Inflammatory macrophage treated with lipopolysaccharide for 1 hour (primary cell): Measurements from ENCODE around the gene DARS2.
"Not testable (repeated sequence)": the region's sequence is repeated elsewhere in the genome, so short reads cannot be mapped to it uniquely, and the experiment has no call there.

Source experiments
- DNase-seq, 2 donors: peaks; one replicate each; pipeline ENCODE4 v3.0.0-alpha.2; 2020 to 2022

The DARS2 gene, protein sequence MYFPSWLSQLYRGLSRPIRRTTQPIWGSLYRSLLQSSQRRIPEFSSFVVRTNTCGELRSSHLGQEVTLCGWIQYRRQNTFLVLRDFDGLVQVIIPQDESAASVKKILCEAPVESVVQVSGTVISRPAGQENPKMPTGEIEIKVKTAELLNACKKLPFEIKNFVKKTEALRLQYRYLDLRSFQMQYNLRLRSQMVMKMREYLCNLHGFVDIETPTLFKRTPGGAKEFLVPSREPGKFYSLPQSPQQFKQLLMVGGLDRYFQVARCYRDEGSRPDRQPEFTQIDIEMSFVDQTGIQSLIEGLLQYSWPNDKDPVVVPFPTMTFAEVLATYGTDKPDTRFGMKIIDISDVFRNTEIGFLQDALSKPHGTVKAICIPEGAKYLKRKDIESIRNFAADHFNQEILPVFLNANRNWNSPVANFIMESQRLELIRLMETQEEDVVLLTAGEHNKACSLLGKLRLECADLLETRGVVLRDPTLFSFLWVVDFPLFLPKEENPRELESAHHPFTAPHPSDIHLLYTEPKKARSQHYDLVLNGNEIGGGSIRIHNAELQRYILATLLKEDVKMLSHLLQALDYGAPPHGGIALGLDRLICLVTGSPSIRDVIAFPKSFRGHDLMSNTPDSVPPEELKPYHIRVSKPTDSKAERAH

DNA sequence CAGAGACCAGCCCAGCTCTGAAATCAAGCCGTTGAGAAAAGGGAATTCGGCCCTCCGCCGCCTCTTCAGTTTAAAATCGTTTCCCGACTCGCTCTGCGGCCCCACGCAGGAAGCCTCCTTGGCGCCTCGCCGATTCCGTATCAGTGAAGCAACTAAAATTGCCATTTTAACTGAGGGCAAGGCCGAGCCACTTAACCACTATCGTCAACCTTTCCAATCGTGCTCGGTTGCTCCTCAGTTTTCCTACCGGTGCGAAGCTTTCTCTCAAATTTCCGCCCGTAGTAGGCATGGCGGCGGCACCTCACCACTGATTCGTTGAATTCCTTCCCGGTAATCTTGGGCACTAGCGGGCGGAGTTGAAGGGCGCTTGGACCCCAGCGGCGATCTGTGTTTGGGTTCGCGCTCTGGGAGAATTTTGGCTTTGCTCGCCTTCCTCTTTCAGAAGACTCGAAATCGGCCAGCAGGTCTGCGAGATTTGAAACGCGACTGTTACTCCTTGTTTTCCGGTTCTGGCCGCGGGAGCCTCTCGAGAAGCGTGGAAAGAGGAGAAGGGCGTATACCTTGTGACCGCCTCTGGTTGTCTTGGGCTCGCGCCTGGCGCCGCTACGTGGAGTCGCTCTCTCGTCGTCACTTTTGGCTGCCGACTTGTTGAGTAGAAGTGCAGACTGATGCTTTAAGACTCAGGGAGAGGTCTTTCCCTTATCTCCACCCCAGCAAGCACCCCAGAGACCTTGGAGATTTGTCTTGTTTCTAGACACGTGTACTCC, at the start of gene DARS2, which contains the start of gene CENPL:
TSS of gene DARS2 (plus strand) at position 359 of the 767 bp plus-strand sequence. CDS start 557 bp downstream, outside the sequence.
TSS of gene CENPL (minus strand) at position 569 of the 767 bp plus-strand sequence. CDS start 13,584 bp downstream, outside the sequence.
- DNase-seq, result peak; percentile 95 to 97

DNA sequence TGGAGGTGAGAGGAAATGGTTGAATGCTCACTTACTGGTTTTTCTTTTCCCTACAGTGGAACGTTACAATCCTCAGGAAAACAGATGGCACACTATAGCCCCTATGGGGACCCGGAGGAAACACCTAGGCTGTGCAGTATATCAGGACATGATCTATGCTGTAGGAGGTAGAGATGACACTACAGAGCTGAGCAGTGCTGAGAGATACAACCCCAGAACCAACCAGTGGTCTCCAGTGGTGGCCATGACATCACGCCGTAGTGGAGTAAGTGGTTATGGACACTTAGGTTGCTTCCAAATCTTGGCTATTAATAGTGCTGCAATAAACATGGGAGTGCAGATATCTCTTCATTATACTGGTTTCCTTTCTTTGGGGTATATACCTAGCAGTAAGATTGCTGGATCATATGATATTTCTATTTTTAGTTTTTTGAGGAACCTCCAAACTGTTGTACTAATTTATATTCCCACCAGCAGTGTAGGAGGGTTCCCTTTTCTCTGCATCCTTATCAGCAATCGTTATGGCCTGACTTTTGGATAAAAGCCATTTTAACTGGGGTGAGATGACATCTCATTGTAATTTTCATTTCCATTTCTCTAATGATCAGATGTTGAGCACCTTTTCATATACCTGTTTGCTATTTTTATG, 48.8 kb upstream of the DARS2 start:
- DNase-seq, result peak; percentile 5 to 35

DNA sequence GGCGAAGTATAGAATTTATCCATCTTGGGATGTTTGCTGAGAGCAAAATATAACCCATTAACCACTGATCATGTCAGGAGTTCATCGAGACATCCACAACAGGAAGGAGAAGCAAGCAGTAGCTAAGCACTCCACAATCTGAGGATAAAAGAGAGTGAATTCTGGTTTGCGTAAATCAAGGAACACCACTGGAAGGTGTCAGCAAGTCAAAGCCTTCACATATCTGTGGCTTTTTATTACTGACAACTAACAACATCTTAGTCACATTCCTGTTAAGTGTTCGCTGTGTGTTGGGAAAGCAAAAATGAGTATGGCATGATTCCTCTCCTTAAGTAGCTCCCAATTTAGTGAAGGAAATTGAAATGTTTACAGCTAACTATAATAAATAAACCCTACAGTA, 44.5 kb upstream of the DARS2 start:
- DNase-seq, result no peak

DNA sequence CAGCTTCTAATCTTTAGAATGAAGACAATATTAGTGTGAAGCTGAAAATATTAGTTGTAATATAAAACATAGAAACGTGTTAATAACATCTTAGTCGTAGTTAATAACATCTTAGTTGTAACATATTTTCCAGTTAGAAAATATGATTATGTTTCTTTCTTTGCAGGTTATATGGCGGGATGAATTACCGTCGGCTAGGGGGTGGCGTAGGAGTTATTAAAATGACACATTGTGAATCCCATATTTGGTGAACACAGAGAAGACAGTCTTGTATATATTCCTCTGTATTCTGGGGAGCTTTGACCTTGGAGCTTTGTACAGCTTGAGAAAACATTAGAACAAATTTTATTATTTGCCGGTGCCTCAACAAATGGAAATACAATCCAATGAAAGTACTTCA, 39.5 kb upstream of the DARS2 start:
- no peak for DNase-seq

DNA sequence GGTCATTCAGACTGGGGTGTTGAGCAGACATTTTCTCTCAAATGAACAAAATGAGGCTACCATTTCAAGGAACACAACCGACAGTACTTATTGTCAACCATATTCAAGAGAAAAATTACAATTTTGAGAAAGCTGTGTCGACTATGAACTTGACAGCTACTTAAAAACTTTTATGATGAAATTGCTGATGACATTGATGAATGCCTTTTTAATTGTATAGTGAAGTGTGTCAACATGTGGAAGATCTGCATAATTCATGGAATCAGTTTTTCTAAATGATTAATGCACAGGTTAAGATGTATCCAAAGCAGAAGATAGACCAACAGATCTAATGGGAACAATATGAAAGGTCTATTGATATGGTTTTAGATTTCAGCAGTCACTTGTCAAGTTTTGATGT, 34.6 kb upstream of the DARS2 start:
- DNase-seq, result no peak

DNA sequence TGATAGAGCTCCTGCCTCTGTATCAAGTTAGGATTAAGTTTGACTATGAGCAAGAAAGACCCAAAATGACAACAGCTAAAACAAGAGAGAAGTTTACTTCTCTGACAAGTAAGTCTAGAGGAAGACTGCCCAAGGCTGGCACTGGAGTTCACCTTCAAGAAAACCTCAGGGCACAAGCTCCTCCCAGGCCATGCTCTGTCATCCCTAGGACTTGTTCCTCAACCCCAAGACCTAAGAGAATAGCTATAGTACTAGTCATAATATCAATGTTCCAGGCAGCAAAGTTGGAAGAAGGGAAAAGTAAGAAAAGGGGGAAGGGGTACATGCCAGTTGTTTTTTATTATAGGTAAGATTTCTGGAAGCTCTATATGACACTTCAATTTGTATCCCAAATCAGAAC, 26.4 kb upstream of the DARS2 start:
- no peak for DNase-seq

DNA sequence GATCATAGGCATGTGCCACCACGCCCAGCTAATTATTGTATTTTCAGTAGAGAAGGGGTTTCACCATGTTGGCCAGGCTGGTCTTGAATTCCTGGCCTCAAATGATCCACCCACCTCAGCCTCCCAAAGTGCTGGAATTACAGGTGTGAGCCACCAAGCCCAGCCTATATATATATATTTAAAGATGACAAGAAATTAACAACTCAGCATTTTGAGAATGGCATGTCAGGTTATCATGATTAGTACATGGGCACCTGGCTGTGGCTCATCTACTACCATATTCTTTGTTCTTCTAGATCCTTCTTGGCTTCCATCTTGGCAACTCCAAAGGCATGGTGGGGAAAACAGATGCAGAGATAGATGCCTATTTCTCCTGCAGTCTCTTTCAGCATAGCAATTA, 24.5 kb upstream of the DARS2 start:
- DNase-seq, result not testable (repeated sequence)

DNA sequence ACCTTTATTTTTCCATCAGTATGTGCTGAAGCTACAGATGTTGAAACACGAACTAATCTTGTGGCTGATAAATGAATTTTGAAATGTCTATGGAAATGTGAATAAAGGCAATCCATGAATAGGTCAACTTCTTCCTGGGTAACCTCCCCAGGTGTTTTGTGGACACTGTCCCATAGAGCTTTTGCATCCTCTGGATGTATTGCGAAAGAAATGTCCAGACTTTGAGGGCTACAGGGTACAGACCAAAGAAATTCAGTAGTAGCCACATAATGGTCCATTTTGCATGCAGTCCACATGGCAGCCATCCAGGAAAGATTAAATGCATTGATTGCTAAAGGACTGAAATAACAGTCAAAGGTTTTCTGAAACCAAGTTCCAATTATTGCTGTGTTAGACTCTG, 21.5 kb upstream of the DARS2 start:
- no peak for DNase-seq

DNA sequence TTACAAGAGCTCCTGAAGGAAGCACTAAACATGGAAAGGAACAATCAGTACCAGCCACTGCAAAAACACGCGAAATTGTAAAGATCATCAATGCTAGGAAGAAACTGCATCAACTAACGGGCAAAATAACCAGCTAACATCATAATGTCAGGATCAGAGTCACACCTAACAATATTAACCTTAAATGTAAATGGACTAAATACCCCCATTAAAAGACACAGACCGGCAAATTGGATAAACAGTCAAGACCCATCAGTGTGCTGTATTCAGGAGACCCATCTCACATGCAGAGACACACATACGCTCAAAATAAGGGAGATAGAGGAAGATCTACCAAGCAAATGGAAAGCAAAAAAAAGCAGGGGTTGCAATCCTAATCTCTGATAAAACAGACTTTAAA, 10.8 kb upstream of the DARS2 start:
- not testable (repeated sequence) for DNase-seq

DNA sequence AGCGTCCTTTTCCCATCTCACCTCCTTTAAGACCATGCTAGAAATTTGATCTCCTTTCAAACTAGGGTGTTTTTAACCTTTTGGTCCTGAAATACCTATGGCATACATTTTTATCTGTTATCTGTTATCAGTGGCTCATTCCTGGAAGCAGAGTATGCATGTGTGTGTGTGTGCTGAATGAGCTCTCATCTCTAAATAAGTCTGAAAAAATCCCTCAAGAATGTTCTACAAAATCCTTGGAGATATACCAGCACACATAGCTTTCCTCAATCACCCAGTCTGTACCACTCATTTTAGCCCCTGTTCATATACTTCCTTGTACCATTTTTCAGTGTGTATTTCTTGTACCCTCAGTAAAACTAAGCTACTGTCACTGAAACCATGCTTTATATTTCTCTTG, 6.0 kb upstream of the DARS2 start:
- no peak for DNase-seq

DNA sequence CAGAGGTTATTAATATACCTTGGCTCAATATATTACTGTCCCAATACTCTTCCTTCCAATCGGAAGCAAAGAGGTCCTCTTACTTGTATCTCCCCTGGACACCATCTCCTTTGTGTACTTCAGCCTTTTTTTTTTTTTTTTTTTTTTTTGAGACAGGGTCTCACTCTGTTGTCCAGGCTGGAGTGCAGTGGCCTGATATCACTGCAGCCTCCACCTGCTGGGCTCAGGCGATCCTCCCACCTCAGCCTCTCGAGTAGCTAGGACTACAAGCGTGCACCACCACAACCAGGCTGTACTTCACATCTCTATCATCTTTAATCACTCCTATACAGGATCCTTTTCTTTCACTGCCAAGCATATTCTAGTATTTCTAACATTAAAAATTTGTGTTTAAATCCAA, 2.8 kb upstream of the DARS2 start:
- DNase-seq, result no peak

DNA sequence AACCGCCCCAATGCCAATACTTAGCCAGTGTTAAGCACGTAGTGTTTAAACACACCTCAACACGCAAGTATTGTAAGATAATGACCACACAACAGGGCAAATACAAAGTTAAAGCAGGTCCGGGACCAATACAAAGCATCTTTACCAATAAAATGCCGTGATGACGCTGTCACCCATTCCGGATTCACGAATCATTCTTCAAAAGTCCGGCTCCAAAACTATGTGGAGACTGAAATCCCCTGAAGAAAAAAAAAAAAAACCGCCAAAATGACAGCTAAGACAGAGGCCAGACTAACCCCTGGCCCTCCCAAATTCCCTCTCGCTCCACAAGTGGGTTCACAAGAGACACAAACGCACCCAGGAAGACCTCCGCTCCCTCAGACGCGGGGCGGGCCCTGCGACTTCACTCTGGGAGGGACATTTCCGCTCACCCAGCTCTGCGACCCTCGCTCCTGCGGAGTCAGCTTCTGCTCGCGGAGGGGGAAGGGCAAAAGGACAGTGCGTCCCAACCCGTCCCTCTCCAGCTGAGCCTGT, 625 bp upstream of the DARS2 start:
- no peak for DNase-seq

DNA sequence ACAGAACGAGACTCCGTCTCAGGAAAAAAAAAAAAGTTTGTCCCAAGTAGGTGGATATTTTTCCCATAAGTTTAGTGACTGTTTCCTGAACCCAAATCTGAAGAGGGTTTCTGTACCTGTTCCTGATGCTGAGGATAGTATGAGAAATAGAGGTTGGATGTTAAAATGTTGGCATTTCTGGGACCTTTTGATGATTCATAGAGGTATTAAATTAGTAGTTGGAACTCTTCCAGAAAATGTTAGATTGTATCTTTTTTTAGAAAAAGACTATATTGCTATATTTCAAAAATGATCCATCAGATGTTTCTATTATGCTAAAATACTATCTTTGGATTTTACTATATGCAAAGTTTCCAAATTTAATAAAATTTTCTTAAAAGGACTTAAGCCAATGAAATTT, 3.1 kb downstream of the DARS2 start:
- DNase-seq, result no peak

DNA sequence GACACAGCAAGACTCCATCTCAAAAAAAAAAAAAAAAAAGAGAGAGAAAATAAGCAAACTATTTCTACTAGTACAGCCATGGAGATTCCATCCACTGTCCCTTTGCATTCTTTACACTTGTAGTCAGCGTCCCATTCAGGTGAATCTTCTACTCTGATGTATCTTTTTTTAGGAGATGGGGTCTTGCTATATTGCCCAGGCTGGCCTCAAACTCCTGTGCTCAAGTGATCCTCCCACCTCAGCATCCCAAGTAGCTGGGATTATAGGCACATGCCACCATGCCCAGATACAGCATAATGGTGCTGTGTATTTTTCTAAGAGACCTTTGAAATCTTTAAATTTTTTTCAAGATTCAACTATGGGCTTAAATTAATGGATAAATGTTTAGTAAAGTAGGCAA, 8.3 kb downstream of the DARS2 start:
- no peak for DNase-seq

DNA sequence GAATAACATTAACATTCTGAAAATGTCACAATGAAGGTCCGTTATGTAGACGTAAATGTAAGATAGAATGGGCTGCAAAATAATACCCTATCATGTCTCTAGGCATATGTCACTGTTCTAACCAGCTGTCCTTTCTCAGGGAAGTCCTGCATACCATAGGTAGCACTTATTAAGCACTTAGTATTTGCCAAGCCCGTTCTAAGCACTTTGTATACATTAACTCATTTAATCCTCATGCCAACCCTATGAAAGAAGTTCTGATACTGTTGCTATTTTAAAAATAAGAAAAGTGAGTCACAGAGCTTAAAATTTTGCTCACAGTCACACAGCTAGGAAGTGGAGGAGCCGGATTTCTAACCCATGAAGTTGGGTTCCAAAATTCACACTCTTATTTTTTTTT, 27.6 kb downstream of the DARS2 start:
- no peak for DNase-seq

DNA sequence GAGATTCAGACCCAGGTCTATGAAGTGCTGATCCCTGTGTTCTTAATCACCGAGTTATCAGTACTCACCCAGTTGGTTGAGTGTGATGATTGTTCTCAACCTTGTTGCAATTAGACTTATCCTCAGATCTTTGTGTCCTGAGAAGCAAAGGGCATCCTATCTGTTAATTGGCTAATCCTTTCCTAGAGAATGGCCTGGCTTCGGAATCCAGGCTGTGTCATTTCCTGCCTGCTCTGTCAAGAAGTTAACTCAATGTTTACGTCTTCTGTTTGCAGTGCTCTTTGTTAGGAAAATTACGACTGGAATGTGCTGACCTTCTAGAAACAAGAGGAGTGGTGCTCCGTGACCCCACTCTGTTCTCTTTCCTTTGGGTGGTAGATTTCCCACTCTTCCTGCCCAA, 28.6 kb downstream of the DARS2 start:
- DNase-seq, result no peak

DNA sequence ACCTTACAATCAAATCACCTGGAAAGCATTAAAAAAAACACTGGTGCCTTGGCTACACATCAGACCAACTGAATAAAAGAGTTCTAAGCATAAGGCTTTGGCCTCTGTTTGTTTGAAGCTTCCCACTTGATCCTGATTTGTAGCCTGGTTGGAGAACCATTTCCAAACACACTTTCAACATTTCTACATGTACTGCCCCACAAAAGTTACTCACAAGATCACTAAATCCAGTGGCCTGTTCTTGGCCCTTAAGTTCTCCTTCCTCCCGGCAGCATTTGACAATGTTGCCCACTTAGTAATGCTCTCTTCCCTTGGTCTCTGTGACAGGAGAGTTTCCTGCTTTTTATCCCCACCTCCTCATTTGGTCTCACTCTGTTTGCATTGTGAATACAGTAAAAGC, 31.5 kb downstream of the DARS2 start:
- no peak for DNase-seq

DNA sequence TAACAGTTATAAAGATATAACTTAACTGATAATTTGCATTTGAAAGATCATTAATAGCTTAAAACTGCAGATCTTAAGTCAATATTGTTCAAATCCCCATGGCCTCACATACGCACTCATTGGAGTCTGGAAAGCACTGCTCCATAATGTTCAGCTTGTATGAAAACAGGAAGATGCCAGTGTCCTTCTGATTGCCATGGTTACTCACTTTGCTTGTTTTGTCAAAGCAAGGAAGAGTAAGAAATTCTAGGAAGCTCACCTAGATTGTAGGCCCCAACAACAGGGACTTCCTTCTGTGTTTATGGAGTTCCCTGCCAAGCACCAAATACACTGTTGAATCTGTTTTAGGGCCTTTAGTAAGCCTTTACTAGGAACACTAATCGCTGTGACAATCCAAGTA, 32.4 kb downstream of the DARS2 start:
- no peak for DNase-seq

DNA sequence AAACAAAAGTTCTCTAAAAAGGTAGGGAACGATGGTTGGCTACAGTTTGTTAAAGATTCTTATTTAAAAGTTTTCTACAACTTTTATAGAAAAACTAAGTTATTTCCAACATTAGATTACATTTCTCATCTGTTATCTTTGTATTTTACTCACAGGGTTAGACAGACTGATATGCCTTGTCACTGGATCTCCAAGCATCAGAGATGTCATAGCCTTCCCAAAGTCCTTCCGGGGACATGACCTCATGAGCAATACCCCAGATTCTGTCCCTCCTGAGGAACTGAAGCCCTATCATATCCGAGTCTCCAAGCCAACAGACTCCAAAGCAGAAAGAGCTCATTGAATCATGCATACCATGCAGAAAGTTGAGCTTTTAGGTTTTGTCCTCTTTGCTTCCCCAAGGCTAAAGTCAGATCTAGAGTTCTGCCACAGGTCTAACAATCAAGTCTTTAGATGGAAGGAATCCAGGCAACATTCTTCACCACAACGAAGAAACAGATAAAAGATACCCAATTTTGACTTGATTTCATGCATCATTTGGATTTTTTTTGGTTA, 33.0 kb downstream of the DARS2 start:
- DNase-seq, result no peak

DNA sequence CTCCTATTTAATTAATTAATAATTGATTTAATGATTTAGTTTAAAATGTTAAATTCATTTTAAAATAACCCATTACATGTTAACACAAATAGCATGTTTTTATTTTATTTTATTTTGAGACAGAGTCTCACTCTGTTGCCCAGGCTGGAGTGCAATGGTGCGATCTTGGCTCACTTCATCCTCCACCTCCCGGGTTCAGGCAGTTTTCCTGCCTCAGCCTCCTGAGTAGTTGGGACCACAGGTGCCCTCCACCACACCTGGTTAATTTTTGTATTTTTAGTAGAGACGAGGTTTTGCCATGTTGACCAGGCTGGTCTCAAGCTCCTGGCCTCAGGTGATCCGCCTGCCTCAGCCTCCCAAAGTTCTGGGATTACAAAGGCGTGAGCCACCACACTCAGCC, 35.1 kb downstream of the DARS2 start:
- not testable (repeated sequence) for DNase-seq

DNA sequence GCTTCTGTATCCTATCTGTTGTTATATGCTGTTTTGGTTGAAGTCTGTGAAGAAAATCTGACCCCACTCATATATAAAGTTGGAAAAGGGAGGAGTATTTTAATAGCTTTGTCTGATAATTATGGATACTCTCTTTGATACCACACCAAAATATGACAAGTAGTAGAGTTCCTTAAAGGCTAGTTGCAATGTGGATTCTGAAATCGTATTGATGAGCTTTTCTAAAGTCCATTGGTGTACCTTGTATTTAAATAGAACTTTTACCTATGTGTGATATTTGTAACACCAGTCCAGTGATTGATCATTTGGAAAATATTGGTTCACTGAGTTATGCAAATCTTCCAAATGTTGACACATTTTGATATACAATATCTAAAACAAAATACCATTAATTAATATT, 35.6 kb downstream of the DARS2 start:
- DNase-seq, result no peak

DNA sequence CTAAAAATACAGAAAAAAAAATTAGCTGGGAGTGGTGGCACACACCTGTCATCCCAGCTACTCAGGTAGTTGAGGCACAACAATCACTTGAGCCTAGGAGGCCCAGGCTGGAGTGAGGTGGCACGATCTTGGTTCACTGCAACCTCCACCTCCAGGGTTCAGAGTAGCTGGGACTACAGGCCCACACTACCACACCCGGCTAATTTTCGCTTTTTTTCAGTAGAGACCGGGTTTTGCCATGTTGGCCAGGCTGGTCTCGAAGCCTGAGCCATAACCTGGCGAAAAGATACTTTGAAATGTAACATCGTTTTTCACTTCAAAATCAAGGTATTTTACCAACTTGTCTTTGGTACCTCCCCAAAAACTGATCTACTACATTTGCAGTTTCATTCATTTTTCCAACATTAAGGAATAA, 37.3 kb downstream of the DARS2 start:
- DNase-seq, result no peak
